Fibroblast of villous mesenchyme (primary cell): ENCODE data around the gene UXS1. TPM values are rescaled to one million over a fixed set of nuclear protein-coding genes. Genes with fewer than 3 reads are reported as not detected.

Experiments
- DNase-seq: peaks from one replicate; pipeline ENCODE4 v3.0.0-alpha.2; 2010; ENCODE audit warnings: low read depth
- H3K4me3 ChIP-seq: 2 replicates; pipeline ENCODE4 v1.5.1; 2011; ENCODE audit warnings: low read depth, mild to moderate bottlenecking, low read length
- CTCF ChIP-seq: IDR thresholded peaks from 2 replicates; pipeline ENCODE4 v1.5.1; 2012; ENCODE audit warnings: low read depth, mild to moderate bottlenecking, low read length; ENCODE audit not compliant: insufficient read depth
- total RNA-seq: library from RNA; depleted of rRNA; stranded (reverse); fragments of >200 nt; gene quantifications from 2 replicates; pipeline ENCODE4 v1.2.3, GENCODE V29; 2012

The UXS1 gene
- total RNA-seq, 1 donor, result 37.6 TPM

GRCh38 chr2:106195981-106196380, 1.9 kb upstream of the UXS1 start:
- TF ChIP-seq CTCF, result no peak
- H3K4me3 ChIP-seq, result no peak overlapping the region
- DNase-seq, result no peak

- no peak for TF ChIP-seq CTCF
- no peak overlapping the region for H3K4me3 ChIP-seq
- no peak for DNase-seq
Observed at GRCh38 chr2:106195456-106195855, 1.4 kb upstream of the UXS1 start.

GRCh38 chr2:106193690-106193976, 468 bp downstream of the UXS1 start:
- no peak for TF ChIP-seq CTCF
- H3K4me3 ChIP-seq, result peak overlapping the region; percentile 79
- no peak for DNase-seq

GRCh38 chr2:106192752-106193689, 1.1 kb downstream of the UXS1 start:
- TF ChIP-seq CTCF, result no peak
- peak overlapping the region; percentile 79 for H3K4me3 ChIP-seq
- peak; percentile 85 for DNase-seq

- TF ChIP-seq CTCF, result no peak
- no peak overlapping the region for H3K4me3 ChIP-seq
- no peak for DNase-seq
Observed at GRCh38 chr2:106191511-106192016, 2.5 kb downstream of the UXS1 start.

GRCh38 chr2:106189764-106190468, 4.2 kb downstream of the UXS1 start:
- no peak overlapping the region for H3K4me3 ChIP-seq
- peak; percentile 52 for DNase-seq
- TF ChIP-seq CTCF, result no peak
